B cell (primary cell): ENCODE data around the gene NFIC. TPM values are rescaled to one million over a fixed set of nuclear protein-coding genes. Genes with fewer than 3 reads are reported as not detected.

ENCODE experiments used
- ATAC-seq: fragments of 200-7000 bp; cut with Tn5 transposase; one replicate; pipeline ENCODE4 v1.10.0; 2021; ENCODE audit warnings: low read depth, mild to moderate bottlenecking, moderate number of reproducible peaks, moderate library complexity
- CTCF ChIA-PET: fragments of 350-600 bp; sonication (Branson Sonifier 250); formaldehyde crosslinking; loops from one replicate; lab custom pipeline; 2021; ENCODE audit warnings: antibody characterized with exemption, inconsistent platforms; lab: Charles Lee
- POLR2A ChIA-PET: fragments of 350-600 bp; sonication (Branson Sonifier 250); formaldehyde crosslinking; loops from one replicate; lab custom pipeline; 2021; ENCODE audit warnings: antibody characterized with exemption; lab: Charles Lee
- DNase-seq: peaks from one replicate; pipeline ENCODE4 v3.0.0; 2013
- H2AFZ ChIP-seq: 2 replicates; pipeline ENCODE4 v1.6.1; 2012; ENCODE audit warnings: mild to moderate bottlenecking, low read depth, low read length; ENCODE audit not compliant: insufficient read depth, poor library complexity, severe bottlenecking
- H3K27ac ChIP-seq, 2 donors: 1 replicate in 1 of 2; 2 replicates in 1 of 2; pipeline ENCODE4 v1.5.1; 2012 to 2013; ENCODE audit warnings: low read length in 2 of 2, mild to moderate bottlenecking in 2 of 2, moderate library complexity in 1 of 2
- H3K27me3 ChIP-seq, 4 experiments: fragments of 200-600 bp in 1 of 4; sonication (generic) in 1 of 4; replicated peaks in 1 of 4; 1 replicate in 2 of 4; 2 replicates in 2 of 4; pipeline versions ENCODE4 v1.6.1 to v1.7.0; 2013 to 2016; ENCODE audit warnings: low read length in 3 of 4, mild to moderate bottlenecking in 2 of 4, mixed read lengths in 1 of 4, moderate library complexity in 1 of 4; ENCODE audit not compliant: insufficient read depth in 4 of 4, control insufficient read depth in 3 of 4; ENCODE audit errors: control extremely low read depth in 1 of 4
- H3K36me3 ChIP-seq, 2 experiments: replicated peaks in 1 of 2; 1 replicate in 1 of 2; 2 replicates in 1 of 2; pipeline versions ENCODE4 v1.6.1 to v1.7.1; 2013; ENCODE audit warnings: low read length in 1 of 2; ENCODE audit not compliant: insufficient read depth in 2 of 2, control insufficient read depth in 1 of 2; ENCODE audit errors: control extremely low read depth in 1 of 2, extremely low read depth in 1 of 2
- H3K4me1 ChIP-seq, 2 donors: fragments of 200-600 bp in 1 of 2; sonication (generic) in 1 of 2; 1 replicate in 1 of 2; 2 replicates in 1 of 2; pipeline versions ENCODE4 v1.5.1 to v1.6.1; 2013 to 2017; ENCODE audit warnings: low read length in 2 of 2; ENCODE audit not compliant: control insufficient read depth in 2 of 2, insufficient read depth in 2 of 2
- H3K4me2 ChIP-seq: replicated peaks from 2 replicates; pipeline ENCODE3; 2012; ENCODE audit warnings: mild to moderate bottlenecking, low read depth, low read length; ENCODE audit not compliant: poor library complexity, severe bottlenecking
- H3K4me3 ChIP-seq, 5 experiments: fragments of 200-600 bp in 1 of 5; sonication (generic) in 1 of 5; 1 replicate in 3 of 5; 2 replicates in 2 of 5; pipeline versions ENCODE4 v1.5.1 to v1.7.0; 2011 to 2016; ENCODE audit warnings: low read length in 4 of 5, mild to moderate bottlenecking in 4 of 5, low read depth in 2 of 5, control low read depth in 1 of 5, moderate library complexity in 1 of 5; ENCODE audit not compliant: insufficient read depth in 1 of 5; ENCODE audit errors: control extremely low read depth in 1 of 5, extremely low read depth in 1 of 5
- H3K79me2 ChIP-seq: fragments of 200-600 bp; sonication (generic); one replicate; pipeline ENCODE4 v1.6.0; 2016; ENCODE audit warnings: low read length; ENCODE audit not compliant: control insufficient read depth, insufficient read depth
- H3K9ac ChIP-seq: fragments of 200-600 bp; sonication (generic); 2 replicates; pipeline ENCODE4 v1.6.1; 2017; ENCODE audit warnings: mild to moderate bottlenecking, low read length, moderate library complexity
- H3K9me3 ChIP-seq, 3 donors: one replicate each; pipeline versions ENCODE4 v1.6.1 to v1.7.1; 2013; ENCODE audit warnings: low read length in 2 of 3; ENCODE audit not compliant: control insufficient read depth in 2 of 3, insufficient read depth in 1 of 3; ENCODE audit errors: control extremely low read depth in 1 of 3
- H4K20me1 ChIP-seq: 2 replicates; pipeline ENCODE4 v1.6.0; 2012; ENCODE audit warnings: mild to moderate bottlenecking, low read length; ENCODE audit not compliant: insufficient read depth, control insufficient read depth, poor library complexity, severe bottlenecking
- H3K27ac Mint-ChIP-seq: one replicate; pipeline ENCODE4 v1.8.0; 2021; ENCODE audit warnings: mixed read lengths
- H3K27me3 Mint-ChIP-seq: one replicate; pipeline ENCODE4 v1.8.0; 2021; ENCODE audit warnings: mixed read lengths
- H3K4me1 Mint-ChIP-seq: one replicate; pipeline ENCODE4 v1.8.0; 2021; ENCODE audit warnings: mixed read lengths
- H3K4me3 Mint-ChIP-seq: one replicate; pipeline ENCODE4 v1.8.0; 2021; ENCODE audit warnings: mixed read lengths
- H3K9me3 Mint-ChIP-seq: one replicate; pipeline ENCODE4 v1.8.0; 2022; ENCODE audit warnings: mixed read lengths; ENCODE audit not compliant: insufficient read depth
- CTCF ChIP-seq: fragments of 200-600 bp; IDR thresholded peaks from one replicate; pipeline ENCODE4 v1.8.0; 2022; ENCODE audit warnings: antibody characterized with exemption, mild to moderate bottlenecking
- EZH2 ChIP-seq: IDR thresholded peaks from 2 replicates; pipeline ENCODE4 v1.6.1; 2012; ENCODE audit warnings: borderline replicate concordance, low read depth, mild to moderate bottlenecking, moderate library complexity, low read length; ENCODE audit not compliant: insufficient read depth, poor library complexity, severe bottlenecking
- WGBS: methylation state at CpG from one replicate; pipeline ENCODE4 v1.1.5; 2013; ENCODE audit warnings: missing lambda C conversion rate; ENCODE audit not compliant: insufficient coverage; 5-methylcytosine and 5-hydroxymethylcytosine counted together
- intact Hi-C: fragments of 100-400 bp; cut with micrococcal nuclease; formaldehyde crosslinking; loops from one replicate; pipeline ENCODE4 v1.10.0; 2022
- polyA plus RNA-seq: library from polyadenylated mRNA; depleted of rRNA; stranded (reverse); fragments of >200 nt; gene quantifications from 2 replicates; pipeline ENCODE4 v1.2.3, GENCODE V29; 2012
- total RNA-seq, 2 donors: library from RNA; stranded (reverse); fragments of 120-200 nt in 1 of 2; gene quantifications; 1 replicate in 1 of 2; 2 replicates in 1 of 2; pipeline versions ENCODE4 v1.2.3 to v1.2.4, GENCODE V29; 2013 to 2022

Gene NFIC
- total and polyA plus RNA-seq, 2 donors (not counting 1 experiment from before 2014, with no cell fraction given): 3.8 to 23.6 TPM

- ATAC-seq (no peak), DNase-seq (peak; percentile 59)
- WGBS: under 1% methylated on average over 63 of the region's 69 CpGs
- intact Hi-C loops: loop anchor here (1.0 to 10.0 kb wide), 6 partner anchors 66 to 1286 kb away; partner anchors contain the start of genes APBA3, FEM1A, HDGFL2 and HMG20B
- H3K4me3 Mint-ChIP-seq: peak overlapping the region; percentile 92
- peaks cover 62% of the 10 kb centered on the region for H3K79me2 ChIP-seq
- peak overlapping the region; percentile 68 for H2AFZ ChIP-seq
- H3K27me3 Mint-ChIP-seq: no peaks in the 10 kb centered on the region
- H3K36me3 ChIP-seq: peaks cover 0 to 21% of the 10 kb centered on the region in 2 experiments
- ChIA-PET POLR2A (no interaction called here), CTCF (no interaction called here)
- H3K27ac Mint-ChIP-seq: peak overlapping the region; percentile 82
- H4K20me1 ChIP-seq: peaks cover 38% of the 10 kb centered on the region
- no peaks in the 10 kb centered on the region for H3K9me3 ChIP-seq
- peak overlapping the region; percentile 97 for H3K4me2 ChIP-seq
- H3K27me3 ChIP-seq: no peaks in the 10 kb centered on the region
- H3K27ac ChIP-seq: peak overlapping the region; percentile 56 to 89
- no peaks in the 10 kb centered on the region for H3K9me3 Mint-ChIP-seq
- peaks cover 46% of the 10 kb centered on the region for H3K4me1 Mint-ChIP-seq
- H3K4me3 ChIP-seq: peak overlapping the region; percentile 47 to 95 (median 77)
- peaks cover 9 to 17% of the 10 kb centered on the region in 2 donors for H3K4me1 ChIP-seq
- H3K9ac ChIP-seq: peak overlapping the region; percentile 97
- TF ChIP-seq CTCF: no peak
- no peak for TF ChIP-seq EZH2
Observed at GRCh38 chr19:3506384-3507340, 140.3 kb downstream of the NFIC start.
